ENCODE measurements around the gene OR4N5. TPM values are rescaled to one million over a fixed set of nuclear protein-coding genes. Genes with fewer than 3 reads are reported as not detected.

OR4N5 gene
- total and polyA plus RNA-seq, 4 donors, result not detected

- no peaks in the 10 kb centered on the region for H3K9me3 ChIP-seq (ENCODE audit: control insufficient read depth in 4 of 4, low read length in 3 of 4)
- H3K27ac ChIP-seq (ENCODE audit: low read depth in 1 of 2, low read length in 2 of 2), result no peak within 1 kb of the TSS
- no peak for TF ChIP-seq RAD21 (IDR thresholded peaks at IDR 0.05)
- TF ChIP-seq REST (IDR thresholded peaks at IDR 0.05), result no peak
- TF ChIP-seq RXRA (IDR thresholded peaks at IDR 0.05), result no peak
- TF ChIP-seq FOXA2 (IDR thresholded peaks at IDR 0.05), result no peak
- TF ChIP-seq GABPA (IDR thresholded peaks at IDR 0.05 in 1 of 2, conservative IDR thresholded peaks at IDR 0.05 in 1 of 2), result no peak
- TF ChIP-seq CTCF (IDR thresholded peaks at IDR 0.05; ENCODE audit: low read depth, low read length, missing input control), result no peak
- TF ChIP-seq FOXA1 (IDR thresholded peaks at IDR 0.05), result no peak
- no peak for TF ChIP-seq ZBTB33 (IDR thresholded peaks at IDR 0.05)
- H3K9ac ChIP-seq (ENCODE audit: low read depth in 1 of 2, low read length in 2 of 2), result no peak within 1 kb of the TSS
- no peaks in the 10 kb centered on the region for H3K27me3 ChIP-seq (ENCODE audit: control insufficient read depth in 4 of 4, insufficient read depth in 4 of 4, low read length in 3 of 4)
- H3K36me3 ChIP-seq (ENCODE audit: control insufficient read depth in 4 of 4, insufficient read depth in 3 of 4, low read depth in 1 of 4, low read length in 3 of 4), result no peaks in the 10 kb centered on the region
- WGBS, result 28% methylated on average over 1 of the region's 1 CpG
- H3K4me1 ChIP-seq (ENCODE audit: control insufficient read depth in 4 of 4, insufficient read depth in 4 of 4, low read length in 3 of 4), result no peaks in the 10 kb centered on the region
- H3K4me3 ChIP-seq (ENCODE audit: low read depth in 1 of 3, low read length in 3 of 3), result no peak within 1 kb of the TSS
- no peak for DNase-seq (ENCODE audit: low spot score)
Observed at GRCh38 chr14:20190596-20190995, 52.0 kb downstream of the OR4N5 start, which contains the start of gene OR11G2. TSS of gene OR11G2 (plus strand) at chr14:20190896. CDS start at chr14:20197438, 6,542 bp downstream.

- Histone ChIP-seq H3K36me3 (ENCODE audit: control insufficient read depth in 4 of 4, insufficient read depth in 3 of 4, low read depth in 1 of 4, low read length in 3 of 4) (no peaks in the 10 kb centered on the region), H3K9me3 (ENCODE audit: control insufficient read depth in 4 of 4, low read length in 3 of 4) (no peaks in the 10 kb centered on the region), H3K27me3 (ENCODE audit: control insufficient read depth in 4 of 4, insufficient read depth in 4 of 4, low read length in 3 of 4) (no peaks in the 10 kb centered on the region), H3K9ac (ENCODE audit: low read depth in 1 of 2, low read length in 2 of 2) (no peak overlapping the region), H3K4me3 (ENCODE audit: low read depth in 1 of 3, low read length in 3 of 3) (no peak overlapping the region), H3K4me1 (ENCODE audit: control insufficient read depth in 4 of 4, insufficient read depth in 4 of 4, low read length in 3 of 4) (no peaks in the 10 kb centered on the region), H3K27ac (ENCODE audit: low read depth in 1 of 2, low read length in 2 of 2) (no peak overlapping the region)
- TF ChIP-seq FOXA2 (IDR thresholded peaks at IDR 0.05) (no peak), FOXA1 (IDR thresholded peaks at IDR 0.05) (no peak), NR2F2 (IDR thresholded peaks at IDR 0.05) (no peak), RAD21 (IDR thresholded peaks at IDR 0.05) (no peak)
- WGBS, result 72% methylated on average over 3 of the region's 3 CpGs
- no peak for DNase-seq (ENCODE audit: low spot score)
Observed at GRCh38 chr14:20191396-20191795, 52.8 kb downstream of the OR4N5 start.

- H3K4me3 ChIP-seq (ENCODE audit: low read depth in 1 of 3, low read length in 3 of 3), result no peak overlapping the region
- H3K27ac ChIP-seq (ENCODE audit: low read depth in 1 of 2, low read length in 2 of 2), result no peak overlapping the region
- no peaks in the 10 kb centered on the region for H3K4me1 ChIP-seq (ENCODE audit: control insufficient read depth in 4 of 4, insufficient read depth in 4 of 4, low read length in 3 of 4)
- no peaks in the 10 kb centered on the region for H3K36me3 ChIP-seq (ENCODE audit: control insufficient read depth in 4 of 4, insufficient read depth in 3 of 4, low read depth in 1 of 4, low read length in 3 of 4)
- no peaks in the 10 kb centered on the region for H3K9me3 ChIP-seq (ENCODE audit: control insufficient read depth in 4 of 4, low read length in 3 of 4)
- DNase-seq (ENCODE audit: low spot score), result no peak
- H3K27me3 ChIP-seq (ENCODE audit: control insufficient read depth in 4 of 4, insufficient read depth in 4 of 4, low read length in 3 of 4), result no peaks in the 10 kb centered on the region
- no peak overlapping the region for H3K9ac ChIP-seq (ENCODE audit: low read depth in 1 of 2, low read length in 2 of 2)
- TF ChIP-seq JUND (IDR thresholded peaks at IDR 0.05), result no peak
- no peak for TF ChIP-seq YY1 (IDR thresholded peaks at IDR 0.05)
- TF ChIP-seq CTCF (IDR thresholded peaks at IDR 0.05; ENCODE audit: low read depth, low read length, missing input control), result no peak
- TF ChIP-seq RXRA (IDR thresholded peaks at IDR 0.05), result no peak
- TF ChIP-seq MAX (IDR thresholded peaks at IDR 0.05), result no peak
- TF ChIP-seq FOXA1 (IDR thresholded peaks at IDR 0.05), result no peak
- TF ChIP-seq FOXA2 (IDR thresholded peaks at IDR 0.05), result no peak
- TF ChIP-seq REST (IDR thresholded peaks at IDR 0.05), result no peak
Observed at GRCh38 chr14:20194101-20194500, 55.5 kb downstream of the OR4N5 start.

All from liver (tissue), 9 donors.